Ishikawa (cell line): ENCODE measurements around the gene TBC1D21.

Experiments
- CEBPB ChIP-seq: IDR thresholded peaks from 2 replicates; pipeline ENCODE4 v1.6.1; 2012
- CREB1 ChIP-seq: IDR thresholded peaks from 2 replicates; pipeline ENCODE4 v1.6.1; 2012; ENCODE audit warnings: low read depth
- MAX ChIP-seq: IDR thresholded peaks from 2 replicates; pipeline ENCODE4 v1.6.1; 2012
- RAD21 ChIP-seq: IDR thresholded peaks from 2 replicates; pipeline ENCODE4 v1.6.1; 2012; ENCODE audit warnings: low read depth
- REST ChIP-seq: IDR thresholded peaks from 2 replicates; pipeline ENCODE4 v1.6.1; 2012; ENCODE audit warnings: low read depth, mild to moderate bottlenecking
- TAF1 ChIP-seq: IDR thresholded peaks from 2 replicates; pipeline ENCODE4 v1.6.1; 2012; ENCODE audit warnings: low read depth, mild to moderate bottlenecking
- USF1 ChIP-seq: IDR thresholded peaks from 2 replicates; pipeline ENCODE4 v1.6.1; 2012
- YY1 ChIP-seq: IDR thresholded peaks from 2 replicates; pipeline ENCODE4 v1.6.1; 2012; ENCODE audit warnings: low read depth
- ZBTB7A ChIP-seq: IDR thresholded peaks from 2 replicates; pipeline ENCODE4 v1.6.1; 2012; ENCODE audit warnings: low read depth

- TF ChIP-seq REST = no peak
- no peak for TF ChIP-seq USF1
- TF ChIP-seq CEBPB = no peak
- no peak for TF ChIP-seq CREB1
- TF ChIP-seq YY1 = no peak
- TF ChIP-seq ZBTB7A = no peak
- no peak for TF ChIP-seq RAD21
- no peak for TF ChIP-seq MAX
- TF ChIP-seq TAF1 = no peak
Observed at GRCh38 chr15:73921254-73921925, 48.0 kb downstream of the TBC1D21 start.
